Esophagus mucosa (tissue), 1 donor: ENCODE results near the gene PITPNM1. TPM values are rescaled to one million over a fixed set of nuclear protein-coding genes. Genes with fewer than 3 reads are reported as not detected.
"Not testable (repeated sequence)": the region's sequence is repeated elsewhere in the genome, so short reads cannot be mapped to it uniquely, and the experiment has no call there.

Source experiments
- ATAC-seq: fragments of 200-7000 bp; cut with Tn5 transposase; one replicate; pipeline ENCODE4 v1.9.1; 2020
- total RNA-seq: library from RNA; stranded (reverse); gene quantifications from one replicate; pipeline ENCODE4 v1.2.4, GENCODE V29; 2023
- donor health status: DM: yes; HTN: yes; CAD: no.

PITPNM1 gene
- total RNA-seq, 1 donor from 2014 or later: 36.5 TPM

GRCh38 chr11:67486481-67487195 lies 18.5 kb downstream of the PITPNM1 start:
- no peak for ATAC-seq

- ATAC-seq: not testable (repeated sequence)
Observed at GRCh38 chr11:67485873-67486361, 19.2 kb downstream of the PITPNM1 start.

DNA sequence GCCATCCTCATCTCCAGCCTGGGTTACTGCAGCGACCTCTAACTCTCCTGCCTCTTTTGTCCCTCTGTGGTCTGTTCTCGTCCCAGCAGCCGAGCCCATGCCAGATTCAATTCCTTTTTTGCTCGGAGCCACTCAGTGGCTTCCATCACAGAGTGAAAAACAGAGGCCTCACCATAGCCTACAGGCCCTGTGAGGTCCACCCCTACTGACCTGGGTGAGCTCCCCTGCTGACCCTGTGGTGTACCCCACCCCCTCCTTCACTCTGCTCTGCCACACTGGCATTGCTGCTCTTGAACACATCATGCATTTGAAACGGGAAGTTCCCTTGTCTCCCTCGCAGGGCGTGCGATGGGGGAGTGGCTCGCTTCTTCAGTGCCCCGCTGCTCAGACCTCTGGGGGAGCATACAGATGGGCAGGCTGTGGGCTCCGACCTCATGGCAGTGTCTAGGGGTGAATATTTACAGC lies 20.3 kb downstream of the PITPNM1 start:
- no peak for ATAC-seq

GRCh38 chr11:67483831-67484665 lies 21.1 kb downstream of the PITPNM1 start:
- no peak for ATAC-seq

GRCh38 chr11:67482827-67483798 lies 22.1 kb downstream of the PITPNM1 start, which contains the start of gene AIP:
Gene AIP, plus strand, starts transcription at chr11:67483026. Its CDS starts 133 bp downstream, at chr11:67483159.
- ATAC-seq: peak; percentile 96

DNA sequence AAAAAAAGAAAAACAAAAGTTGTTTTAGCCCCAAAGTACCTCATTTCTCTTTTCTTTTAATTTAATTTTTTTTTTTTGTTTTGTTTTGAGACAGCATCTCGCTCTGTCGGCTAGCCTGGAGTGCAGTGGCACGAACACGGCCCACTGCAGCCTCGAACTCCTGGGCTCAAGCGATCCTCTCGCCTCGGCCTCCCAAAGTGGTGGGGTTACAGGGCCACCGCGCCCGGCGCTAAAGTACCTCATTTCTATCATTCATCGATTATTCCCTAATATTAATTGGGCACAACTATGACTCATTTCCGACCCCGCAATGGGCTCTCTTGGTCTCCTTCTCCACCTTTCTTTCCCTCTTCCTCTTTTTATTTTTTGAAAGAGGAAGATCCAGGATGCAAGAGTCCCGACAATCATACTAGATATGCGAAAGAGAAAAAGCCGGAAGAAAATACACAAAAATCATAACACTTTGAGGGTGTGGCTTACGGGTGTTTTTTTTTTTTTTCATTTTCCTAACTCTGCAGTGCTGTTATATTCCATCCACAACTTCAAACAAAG lies 22.8 kb downstream of the PITPNM1 start:
- no peak for ATAC-seq

- ATAC-seq: not testable (repeated sequence)
Observed at GRCh38 chr11:67477344-67478050, 27.7 kb downstream of the PITPNM1 start.

DNA sequence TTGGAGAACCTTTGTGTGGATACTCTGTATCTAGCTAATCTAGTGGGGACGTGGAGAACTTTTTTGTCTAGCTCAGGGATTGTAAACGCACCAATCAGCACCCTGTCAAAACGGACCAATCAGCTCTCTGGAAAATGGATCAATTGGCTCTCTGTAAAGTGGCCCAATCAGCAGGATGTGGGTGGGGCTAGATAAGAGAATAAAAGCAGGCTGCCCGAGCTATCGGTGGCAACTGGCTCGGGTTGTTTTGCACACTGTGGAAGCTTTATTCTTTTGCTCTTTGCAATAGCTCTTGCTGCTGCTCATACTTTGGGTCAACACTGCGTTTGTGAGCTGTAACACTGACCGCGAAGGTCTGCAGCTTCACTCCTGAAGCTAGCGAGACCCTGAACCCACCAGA lies 28.5 kb downstream of the PITPNM1 start:
- not testable (repeated sequence) for ATAC-seq

GRCh38 chr11:67472882-67473281 lies 32.3 kb downstream of the PITPNM1 start:
- ATAC-seq: no peak

- ATAC-seq: no peak
Observed at GRCh38 chr11:67470337-67471002, 34.7 kb downstream of the PITPNM1 start.

GRCh38 chr11:67469508-67469811 lies 35.7 kb downstream of the PITPNM1 start:
- ATAC-seq: no peak

- ATAC-seq: peak; percentile 84
Observed at GRCh38 chr11:67468759-67469507, 36.2 kb downstream of the PITPNM1 start, which contains the start of gene TMEM134. Gene TMEM134, minus strand, starts transcription at chr11:67469251. Its CDS starts 59 bp downstream, at chr11:67469192.

DNA sequence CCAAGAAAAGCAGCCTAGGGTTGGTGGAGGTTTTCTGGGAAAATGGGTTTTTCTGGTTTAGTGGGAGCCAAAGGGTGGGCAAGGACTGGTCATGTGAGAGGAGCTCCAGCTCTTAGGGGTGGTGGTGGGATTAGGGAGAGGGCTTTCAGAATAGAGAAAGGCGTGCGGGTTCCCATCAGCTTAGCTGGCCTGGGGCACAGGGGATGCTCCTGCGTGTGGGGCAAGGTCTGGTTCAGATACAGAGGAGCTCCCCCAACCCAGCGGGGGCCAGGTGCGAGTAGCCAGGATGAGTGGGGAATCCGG lies 36.8 kb downstream of the PITPNM1 start:
- ATAC-seq: peak; percentile 0

DNA sequence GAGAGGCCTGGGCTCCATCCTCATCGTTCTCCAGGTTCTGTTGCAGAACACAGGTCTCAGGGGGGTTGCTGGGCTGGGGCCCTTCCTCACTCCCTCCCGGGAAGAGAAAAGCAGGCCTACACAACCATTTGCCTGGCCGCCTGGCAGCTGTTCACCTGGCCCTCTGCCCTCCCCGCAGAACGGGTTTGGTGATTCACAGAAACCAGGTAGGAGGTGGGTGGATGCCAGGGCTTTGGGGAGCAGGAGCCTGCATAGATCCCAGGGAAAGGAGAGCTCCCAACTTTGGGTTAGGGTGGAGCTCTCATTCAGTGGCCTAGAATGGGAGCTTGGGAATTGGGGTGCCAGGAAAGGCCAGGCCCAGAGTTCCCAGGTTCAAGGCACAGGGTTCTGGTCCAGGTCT lies 37.1 kb downstream of the PITPNM1 start:
- peak; percentile 45 for ATAC-seq

- no peak for ATAC-seq
Observed at GRCh38 chr11:67466962-67467771, 38.0 kb downstream of the PITPNM1 start.

DNA sequence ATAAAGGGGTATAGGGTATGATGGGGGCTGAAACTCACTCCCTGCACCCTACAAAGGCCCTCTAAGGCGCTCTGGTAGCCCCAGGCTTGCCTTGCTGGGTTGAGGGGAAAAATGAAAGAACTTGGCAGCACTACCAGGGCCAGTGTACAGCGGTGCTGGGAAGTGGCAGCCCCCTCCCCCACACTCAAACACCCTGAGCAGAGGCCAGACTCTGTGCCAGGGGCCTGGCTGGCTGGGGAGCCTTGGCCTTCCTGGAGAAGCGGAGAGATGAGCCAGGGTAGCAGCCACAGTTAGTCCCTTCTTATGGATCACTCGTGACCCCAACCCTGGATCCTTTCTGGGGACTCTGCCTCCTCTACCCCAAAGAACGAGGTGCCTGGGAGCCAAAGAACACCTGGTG lies 38.8 kb downstream of the PITPNM1 start:
- ATAC-seq: no peak

- ATAC-seq: not testable (repeated sequence)
Observed at GRCh38 chr11:67465530-67465929, 39.6 kb downstream of the PITPNM1 start.

DNA sequence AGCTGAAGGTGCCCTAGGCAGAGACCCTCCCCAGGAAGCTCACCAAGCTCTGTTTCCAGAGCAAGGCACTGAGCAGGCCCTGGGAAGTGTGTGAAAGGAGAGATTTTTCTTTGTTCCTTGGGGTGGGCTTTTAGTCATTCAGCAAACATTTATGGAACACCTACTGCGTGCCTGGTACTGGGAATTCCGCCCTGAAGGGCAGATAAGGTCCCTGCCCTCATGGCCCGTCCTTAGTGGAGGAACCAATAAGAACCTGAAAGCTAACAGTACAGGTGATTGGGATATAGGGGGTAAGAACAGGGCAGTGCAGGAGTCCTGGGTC lies 40.0 kb downstream of the PITPNM1 start:
- no peak for ATAC-seq
